ENCODE measurements around the gene KRTAP5-10.
"Not testable (repeated sequence)": the region's sequence is repeated elsewhere in the genome, so short reads cannot be mapped to it uniquely, and the experiment has no call there.

KRTAP5-10 gene

GRCh38 chr11:71615003-71615402 is 49.6 kb downstream of the KRTAP5-10 start:
- not testable (repeated sequence) for DNase-seq (ENCODE audit: insufficient read length); FAIRE-seq
